Hematopoietic multipotent progenitor cell treated with erythropoietin and hydrocortisone succinate and interleukin-3 and kit ligand, for 4 days (in vitro differentiated cells): Measurements from ENCODE around the gene CLCN1.
A peak's percentile ranks its signal among the peaks of the same experiment; 100 is the strongest.

Source experiments
- DNase-seq: peaks from one replicate; pipeline ENCODE4 v3.0.0-alpha.2; 2015

The CLCN1 gene

GRCh38 chr7:143296686-143297085, 19.2 kb upstream of the CLCN1 start:
- DNase-seq = no peak

DNA sequence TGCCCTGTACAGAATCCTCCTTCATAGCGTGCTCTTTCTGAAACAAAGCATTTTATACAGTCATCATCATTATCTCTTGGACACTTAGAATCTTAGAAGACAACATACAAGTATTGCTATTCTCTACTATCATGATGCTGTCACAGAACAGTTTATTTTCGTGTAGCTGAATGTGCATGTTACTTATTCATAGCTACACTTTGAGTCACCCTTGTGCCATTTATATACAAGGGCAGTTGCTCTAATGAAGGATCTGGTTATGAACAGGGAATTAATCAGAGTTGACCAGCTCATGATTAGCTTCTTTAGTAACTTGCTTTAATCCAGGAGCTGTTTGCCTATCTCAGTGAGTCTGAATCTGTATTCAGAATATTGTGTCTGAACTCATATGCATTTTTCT, 16.6 kb upstream of the CLCN1 start:
- DNase-seq = no peak

DNA sequence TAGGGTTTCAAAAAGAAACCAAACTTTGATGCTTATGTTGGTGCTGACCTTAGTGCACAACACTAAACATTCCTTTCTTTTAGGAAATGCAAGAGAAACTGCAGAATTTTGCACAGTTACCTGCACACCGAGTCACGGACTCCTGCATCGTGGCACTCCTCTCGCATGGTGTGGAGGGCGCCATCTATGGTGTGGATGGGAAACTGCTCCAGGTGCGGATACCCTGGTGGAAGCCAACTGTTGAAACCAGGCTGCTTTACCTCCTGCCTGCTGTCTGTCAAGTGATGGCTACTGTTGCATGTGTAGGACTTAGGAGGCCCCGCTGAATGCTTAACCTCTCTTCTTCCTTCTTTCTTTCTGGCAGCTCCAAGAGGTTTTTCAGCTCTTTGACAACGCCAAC, 16.1 kb upstream of the CLCN1 start:
- peak; percentile 65 for DNase-seq

- peak; percentile 85 for DNase-seq
Measured at GRCh38 chr7:143300959-143301935, 14.7 kb upstream of the CLCN1 start.

- no peak for DNase-seq
Measured at GRCh38 chr7:143303733-143304132, 12.2 kb upstream of the CLCN1 start.

GRCh38 chr7:143304938-143305337, 11.0 kb upstream of the CLCN1 start:
- DNase-seq = no peak

DNA sequence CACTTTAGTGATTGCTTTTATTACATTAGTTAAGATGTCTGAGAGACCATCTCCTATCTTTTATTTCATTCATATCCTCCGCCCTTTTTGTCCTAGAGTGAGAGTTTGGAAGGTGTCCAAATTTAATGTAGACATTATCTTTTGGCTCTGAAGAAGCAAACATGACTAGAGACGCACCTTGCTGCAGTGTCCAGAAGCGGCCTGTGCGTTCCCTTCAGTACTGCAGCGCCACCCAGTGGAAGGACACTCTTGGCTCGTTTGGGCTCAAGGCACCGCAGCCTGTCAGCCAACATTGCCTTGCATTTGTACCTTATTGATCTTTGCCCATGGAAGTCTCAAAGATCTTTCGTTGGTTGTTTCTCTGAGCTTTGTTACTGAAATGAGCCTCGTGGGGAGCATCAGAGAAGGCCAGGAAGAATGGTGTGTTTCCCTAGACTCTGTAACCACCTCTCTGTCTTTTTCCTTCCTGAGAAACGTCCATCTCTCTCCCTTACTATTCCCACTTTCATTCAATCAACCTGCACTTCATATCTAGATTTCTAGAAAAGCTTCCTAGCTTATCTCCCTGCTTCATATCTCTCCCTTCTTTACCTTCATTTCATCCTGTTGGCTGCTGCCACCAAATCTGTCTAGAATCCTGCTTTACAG, 10.4 kb upstream of the CLCN1 start:
- DNase-seq = peak; percentile 86

DNA sequence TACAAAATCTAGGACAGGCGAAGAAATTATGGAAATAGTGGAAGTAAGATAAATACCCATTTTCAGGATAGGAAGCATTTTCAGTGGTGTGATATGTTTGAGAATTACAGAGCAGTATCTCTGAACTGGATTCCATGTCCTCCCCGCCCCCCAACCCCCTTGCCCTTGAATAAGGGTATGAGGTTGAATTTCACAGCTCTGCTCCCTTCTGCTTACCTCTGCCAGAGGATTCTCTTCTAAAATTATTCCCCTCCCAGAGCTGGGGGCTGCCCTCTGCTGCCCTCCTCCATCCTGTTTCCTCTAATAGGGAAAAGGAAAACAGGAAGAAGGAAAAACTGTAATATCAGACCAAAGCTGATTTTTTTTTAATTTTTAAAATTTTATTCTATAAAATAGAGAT, 7.3 kb upstream of the CLCN1 start:
- DNase-seq = no peak

DNA sequence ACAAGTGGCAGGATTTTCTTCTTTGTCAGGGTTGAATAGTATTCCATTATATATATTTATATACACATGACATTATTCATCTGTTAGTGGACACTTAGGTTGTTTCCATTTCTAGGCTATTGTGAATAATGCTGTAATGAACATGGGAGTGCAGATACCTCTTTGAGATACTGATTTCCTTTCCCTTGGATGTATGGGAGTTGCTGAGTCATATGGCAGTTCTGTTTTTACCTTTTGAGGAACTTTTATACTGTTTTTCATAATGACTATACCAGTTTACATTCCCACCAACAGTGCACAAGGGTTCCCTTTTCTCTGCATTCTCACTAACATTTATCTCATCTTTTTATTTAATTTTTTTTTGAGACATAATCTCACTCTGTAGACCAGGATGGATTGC, 1.8 kb upstream of the CLCN1 start:
- DNase-seq = no peak

- DNase-seq = peak; percentile 18
Measured at GRCh38 chr7:143316492-143316891, 581 bp downstream of the CLCN1 start.

DNA sequence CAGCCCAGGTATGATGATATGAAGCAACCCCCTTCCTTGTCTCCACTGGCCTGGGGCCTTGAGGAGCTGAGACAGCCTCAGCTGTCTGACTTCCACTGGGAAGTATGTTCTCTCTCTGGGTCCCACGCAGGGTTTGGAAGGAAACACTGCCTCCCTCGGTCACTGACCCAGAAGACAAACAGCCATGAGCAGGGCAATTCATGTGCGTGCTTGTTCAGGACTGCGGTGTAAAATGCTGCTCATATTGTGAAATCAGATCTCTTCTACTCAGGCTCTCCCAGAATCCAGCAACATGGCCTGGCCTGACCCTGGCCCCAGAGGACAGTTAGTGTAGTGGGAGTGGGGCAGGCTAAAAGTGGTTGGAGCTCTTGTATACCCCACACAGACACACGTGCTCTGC, 2.8 kb downstream of the CLCN1 start:
- no peak for DNase-seq

GRCh38 chr7:143320620-143321019, 4.7 kb downstream of the CLCN1 start:
- no peak for DNase-seq

GRCh38 chr7:143321242-143321641, 5.3 kb downstream of the CLCN1 start:
- DNase-seq = no peak

DNA sequence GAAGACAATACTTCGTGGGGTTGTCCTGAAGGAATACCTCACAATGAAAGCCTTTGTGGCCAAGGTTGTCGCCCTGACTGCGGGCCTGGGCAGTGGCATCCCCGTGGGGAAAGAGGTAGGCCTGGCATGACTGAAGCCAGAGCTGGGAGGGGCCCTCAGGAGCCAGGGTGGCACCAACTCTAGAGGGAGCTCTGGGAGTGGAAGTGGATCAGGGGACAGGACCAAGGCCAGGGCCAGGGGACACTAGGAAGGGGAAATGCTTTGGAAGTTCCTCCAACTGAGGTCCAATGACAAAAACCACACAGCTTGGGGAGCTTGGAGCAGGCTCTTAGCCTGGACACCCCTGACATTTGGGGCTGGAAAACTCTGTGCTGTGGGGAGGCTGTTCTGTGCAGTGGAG, 5.8 kb downstream of the CLCN1 start:
- peak; percentile 38 for DNase-seq

- DNase-seq = peak; percentile 8
Measured at GRCh38 chr7:143322760-143323633, 7.1 kb downstream of the CLCN1 start.

- DNase-seq = no peak
Measured at GRCh38 chr7:143323653-143324052, 7.7 kb downstream of the CLCN1 start.

DNA sequence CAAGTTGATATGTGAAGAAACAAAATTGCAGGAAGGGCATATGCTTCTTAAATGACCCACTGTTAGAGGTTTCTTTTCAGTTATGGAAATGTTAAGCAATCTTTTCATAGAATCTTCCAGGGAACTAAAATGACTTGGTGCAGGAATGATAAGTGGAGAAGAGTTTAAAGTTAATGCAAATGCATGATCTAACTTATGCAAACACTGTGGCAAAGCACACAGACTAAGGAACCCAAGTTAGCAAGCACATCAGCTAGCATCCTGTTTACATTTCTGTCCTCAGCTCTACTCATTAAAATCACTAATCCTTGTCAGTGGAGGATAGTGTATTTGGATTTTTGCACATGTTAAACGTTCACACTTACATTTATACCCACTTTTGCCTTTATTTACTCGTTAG, 9.3 kb downstream of the CLCN1 start:
- DNase-seq = no peak

DNA sequence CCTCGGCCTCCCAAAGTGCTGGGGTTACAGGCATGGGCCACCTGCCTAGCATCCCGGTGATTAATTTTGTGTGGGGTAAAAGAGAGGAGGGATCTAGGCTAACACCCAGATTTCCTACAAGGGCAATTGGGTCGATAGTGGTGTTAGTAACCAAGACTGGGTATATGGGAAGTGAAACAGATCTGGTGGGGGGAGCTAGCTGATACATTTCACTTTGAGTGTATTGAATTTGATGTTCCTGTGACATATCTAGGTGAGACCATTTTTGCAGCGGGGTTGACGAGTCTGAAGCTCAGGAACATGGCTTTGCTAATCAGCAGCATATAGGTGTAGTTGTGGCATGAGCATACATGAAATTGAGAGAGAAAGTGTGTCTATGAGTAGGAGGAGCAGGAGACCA, 12.0 kb downstream of the CLCN1 start:
- DNase-seq = no peak

GRCh38 chr7:143329471-143330170, 13.7 kb downstream of the CLCN1 start:
- DNase-seq = no peak

DNA sequence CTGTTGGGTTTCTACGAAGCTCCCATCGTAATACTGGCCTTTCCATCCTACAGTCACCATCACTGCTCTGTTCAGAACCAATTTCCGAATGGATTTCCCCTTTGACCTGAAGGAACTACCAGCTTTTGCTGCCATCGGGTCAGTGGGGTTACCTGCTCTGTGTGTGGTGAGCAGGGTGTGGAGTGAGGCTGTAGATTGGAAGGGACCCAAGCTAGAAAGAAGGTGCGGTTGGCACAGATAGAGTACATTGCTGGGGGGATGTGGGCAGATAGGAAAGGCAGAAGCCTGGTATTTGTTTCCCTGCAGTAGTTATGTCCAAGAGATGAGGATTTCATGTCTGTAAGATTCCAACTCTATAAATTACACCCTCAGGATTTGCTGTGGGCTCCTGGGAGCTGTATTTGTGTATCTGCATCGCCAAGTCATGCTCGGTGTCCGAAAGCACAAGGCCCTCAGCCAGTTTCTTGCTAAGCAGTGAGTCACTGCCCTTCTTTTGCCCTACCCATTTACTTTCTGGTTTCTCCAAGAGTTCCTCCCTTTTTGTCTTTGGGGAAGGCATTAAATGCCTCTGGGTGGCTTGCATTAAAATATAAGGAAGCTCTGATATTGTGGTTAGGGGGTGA, 15.4 kb downstream of the CLCN1 start:
- peak; percentile 15 for DNase-seq

DNA sequence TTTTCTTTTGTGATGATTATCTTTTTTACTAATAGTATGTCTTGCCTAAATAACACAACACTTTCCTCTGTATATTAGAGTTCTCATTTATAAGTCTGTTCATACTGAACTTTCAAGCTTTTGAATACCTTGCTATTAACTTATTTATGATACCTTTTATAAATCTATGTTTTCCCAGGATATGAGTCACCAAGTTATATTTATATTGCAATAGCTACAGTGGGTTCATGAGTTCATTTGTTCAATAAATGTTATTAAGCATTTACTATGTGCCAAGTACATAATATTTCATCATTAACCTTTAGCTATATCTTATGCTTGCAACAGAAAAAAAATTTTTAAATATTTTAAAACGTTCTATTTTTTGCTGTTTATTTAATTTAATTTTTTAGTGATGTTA, 18.3 kb downstream of the CLCN1 start:
- DNase-seq = no peak

- DNase-seq = no peak
Measured at GRCh38 chr7:143337216-143337615, 21.3 kb downstream of the CLCN1 start.
